Effector CD4-positive, alpha-beta T cell (primary cell): ENCODE results near the gene DBNDD1.

ENCODE experiments used
- DNase-seq: peaks from one replicate; pipeline ENCODE4 v3.0.0-alpha.2; 2020

Gene DBNDD1

GRCh38 chr16:90034504-90034903 lies 15.2 kb upstream of the DBNDD1 start:
- no peak for DNase-seq

GRCh38 chr16:90033387-90033786 lies 14.1 kb upstream of the DBNDD1 start:
- DNase-seq, result no peak

GRCh38 chr16:90032674-90033331 lies 13.5 kb upstream of the DBNDD1 start:
- DNase-seq, result no peak

GRCh38 chr16:90031931-90032673 lies 12.8 kb upstream of the DBNDD1 start:
- no peak for DNase-seq

- no peak for DNase-seq
Observed at GRCh38 chr16:90031186-90031930, 12.1 kb upstream of the DBNDD1 start.

- no peak for DNase-seq
Observed at GRCh38 chr16:90028985-90029384, 9.7 kb upstream of the DBNDD1 start.

GRCh38 chr16:90027611-90028010 lies 8.4 kb upstream of the DBNDD1 start:
- no peak for DNase-seq

GRCh38 chr16:90026135-90026534 lies 6.9 kb upstream of the DBNDD1 start:
- DNase-seq, result no peak

GRCh38 chr16:90023078-90023447 lies 3.8 kb upstream of the DBNDD1 start:
- no peak for DNase-seq

- peak; percentile 63 for DNase-seq
Observed at GRCh38 chr16:90022209-90023077, 3.2 kb upstream of the DBNDD1 start.

GRCh38 chr16:90020838-90021382 lies 1.7 kb upstream of the DBNDD1 start:
- DNase-seq, result no peak

GRCh38 chr16:90020260-90020837 lies 1.1 kb upstream of the DBNDD1 start:
- no peak for DNase-seq

GRCh38 chr16:90019543-90020259 lies 445 bp upstream of the DBNDD1 start:
- DNase-seq, result peak; percentile 38

GRCh38 chr16:90018297-90018651 lies 982 bp downstream of the DBNDD1 start:
- DNase-seq, result no peak

GRCh38 chr16:90016339-90016950 lies 2.8 kb downstream of the DBNDD1 start:
- no peak for DNase-seq

- no peak for DNase-seq
Observed at GRCh38 chr16:90015586-90016338, 3.5 kb downstream of the DBNDD1 start.

GRCh38 chr16:90012991-90013745 lies 6.1 kb downstream of the DBNDD1 start:
- no peak for DNase-seq

GRCh38 chr16:90011908-90012501 lies 7.3 kb downstream of the DBNDD1 start:
- no peak for DNase-seq

- DNase-seq, result no peak
Observed at GRCh38 chr16:90011508-90011819, 7.8 kb downstream of the DBNDD1 start.
